Panc1 (cell line): Measurements from ENCODE around the gene TEX54.
A peak's percentile ranks its signal among the peaks of the same experiment; 100 is the strongest.

Experiments used
- POLR2AphosphoS5 ChIP-seq: IDR thresholded peaks from 2 replicates; pipeline ENCODE4 v1.6.1; 2012; ENCODE audit warnings: mild to moderate bottlenecking, low read depth, low read length, moderate library complexity
- TF ChIP-seq, protein P1 (sequence below): fragments of 450-650 bp; IDR thresholded peaks from 2 replicates; pipeline ENCODE4 v1.5.1; 2017; ENCODE audit warnings: mild to moderate bottlenecking
- TF ChIP-seq, protein P2 (sequence below), 2 experiments: IDR thresholded peaks; 2 replicates each; pipeline ENCODE4 v1.6.1; 2011 to 2012; ENCODE audit warnings: low read depth in 2 of 2, control low read depth in 1 of 2, low read length in 1 of 2, mild to moderate bottlenecking in 1 of 2, moderate library complexity in 1 of 2; ENCODE audit not compliant: insufficient read depth in 1 of 2

DNA sequence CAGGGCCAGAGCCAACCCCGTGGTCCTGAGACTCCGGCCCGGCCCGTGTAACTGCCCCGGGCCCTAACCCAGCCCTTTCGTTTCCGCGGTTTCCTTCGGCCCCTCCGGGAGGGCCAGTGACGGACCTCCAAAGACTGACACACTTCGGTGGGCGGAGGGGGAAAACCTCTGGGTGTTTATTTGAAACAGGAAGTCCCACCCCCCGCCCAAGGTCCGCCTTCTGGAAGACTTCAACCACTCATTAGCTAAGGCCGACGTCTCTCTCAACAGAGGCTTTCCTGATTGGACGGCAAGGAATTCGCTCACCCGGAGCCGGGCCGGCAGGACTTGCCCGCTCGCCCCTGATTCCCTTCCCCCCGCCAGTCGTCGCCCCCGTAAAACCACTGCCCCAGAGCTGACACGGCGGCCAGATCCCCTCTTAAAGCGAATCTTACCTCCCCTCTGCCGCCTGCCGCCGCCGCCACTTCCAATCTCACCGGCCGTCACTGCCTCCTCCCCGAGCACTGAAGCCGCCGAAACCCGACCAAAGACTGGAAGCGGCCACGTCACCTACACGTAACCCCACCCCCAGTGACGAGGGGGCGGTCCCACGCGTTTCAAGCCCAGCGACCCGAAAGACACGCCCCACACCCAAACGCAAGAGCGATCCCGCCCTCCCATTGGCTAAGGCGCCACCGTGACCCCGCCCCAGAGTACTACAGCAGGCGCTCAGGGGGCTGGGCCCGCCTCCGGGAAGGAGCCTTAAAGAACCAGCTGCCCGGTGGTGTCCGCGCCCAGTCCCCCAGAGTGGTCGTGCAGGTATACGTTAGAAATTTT lies 913 bp downstream of the TEX54 start, which contains the start of gene STX5:
- peak; percentile 95 for TF ChIP-seq POLR2AphosphoS5
- TF ChIP-seq, protein P1, sequence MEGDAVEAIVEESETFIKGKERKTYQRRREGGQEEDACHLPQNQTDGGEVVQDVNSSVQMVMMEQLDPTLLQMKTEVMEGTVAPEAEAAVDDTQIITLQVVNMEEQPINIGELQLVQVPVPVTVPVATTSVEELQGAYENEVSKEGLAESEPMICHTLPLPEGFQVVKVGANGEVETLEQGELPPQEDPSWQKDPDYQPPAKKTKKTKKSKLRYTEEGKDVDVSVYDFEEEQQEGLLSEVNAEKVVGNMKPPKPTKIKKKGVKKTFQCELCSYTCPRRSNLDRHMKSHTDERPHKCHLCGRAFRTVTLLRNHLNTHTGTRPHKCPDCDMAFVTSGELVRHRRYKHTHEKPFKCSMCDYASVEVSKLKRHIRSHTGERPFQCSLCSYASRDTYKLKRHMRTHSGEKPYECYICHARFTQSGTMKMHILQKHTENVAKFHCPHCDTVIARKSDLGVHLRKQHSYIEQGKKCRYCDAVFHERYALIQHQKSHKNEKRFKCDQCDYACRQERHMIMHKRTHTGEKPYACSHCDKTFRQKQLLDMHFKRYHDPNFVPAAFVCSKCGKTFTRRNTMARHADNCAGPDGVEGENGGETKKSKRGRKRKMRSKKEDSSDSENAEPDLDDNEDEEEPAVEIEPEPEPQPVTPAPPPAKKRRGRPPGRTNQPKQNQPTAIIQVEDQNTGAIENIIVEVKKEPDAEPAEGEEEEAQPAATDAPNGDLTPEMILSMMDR, result no peak
- TF ChIP-seq, protein P2, sequence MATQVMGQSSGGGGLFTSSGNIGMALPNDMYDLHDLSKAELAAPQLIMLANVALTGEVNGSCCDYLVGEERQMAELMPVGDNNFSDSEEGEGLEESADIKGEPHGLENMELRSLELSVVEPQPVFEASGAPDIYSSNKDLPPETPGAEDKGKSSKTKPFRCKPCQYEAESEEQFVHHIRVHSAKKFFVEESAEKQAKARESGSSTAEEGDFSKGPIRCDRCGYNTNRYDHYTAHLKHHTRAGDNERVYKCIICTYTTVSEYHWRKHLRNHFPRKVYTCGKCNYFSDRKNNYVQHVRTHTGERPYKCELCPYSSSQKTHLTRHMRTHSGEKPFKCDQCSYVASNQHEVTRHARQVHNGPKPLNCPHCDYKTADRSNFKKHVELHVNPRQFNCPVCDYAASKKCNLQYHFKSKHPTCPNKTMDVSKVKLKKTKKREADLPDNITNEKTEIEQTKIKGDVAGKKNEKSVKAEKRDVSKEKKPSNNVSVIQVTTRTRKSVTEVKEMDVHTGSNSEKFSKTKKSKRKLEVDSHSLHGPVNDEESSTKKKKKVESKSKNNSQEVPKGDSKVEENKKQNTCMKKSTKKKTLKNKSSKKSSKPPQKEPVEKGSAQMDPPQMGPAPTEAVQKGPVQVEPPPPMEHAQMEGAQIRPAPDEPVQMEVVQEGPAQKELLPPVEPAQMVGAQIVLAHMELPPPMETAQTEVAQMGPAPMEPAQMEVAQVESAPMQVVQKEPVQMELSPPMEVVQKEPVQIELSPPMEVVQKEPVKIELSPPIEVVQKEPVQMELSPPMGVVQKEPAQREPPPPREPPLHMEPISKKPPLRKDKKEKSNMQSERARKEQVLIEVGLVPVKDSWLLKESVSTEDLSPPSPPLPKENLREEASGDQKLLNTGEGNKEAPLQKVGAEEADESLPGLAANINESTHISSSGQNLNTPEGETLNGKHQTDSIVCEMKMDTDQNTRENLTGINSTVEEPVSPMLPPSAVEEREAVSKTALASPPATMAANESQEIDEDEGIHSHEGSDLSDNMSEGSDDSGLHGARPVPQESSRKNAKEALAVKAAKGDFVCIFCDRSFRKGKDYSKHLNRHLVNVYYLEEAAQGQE (IDR thresholded peaks at IDR 0.05; ENCODE audit: insufficient read depth in 1 of 2, low read depth in 2 of 2, low read length in 1 of 2), result no peak
